ENCODE results near the gene CMC2.

GRCh38 chr16:80968386-80969113 is 38.1 kb downstream of the CMC2 start:
- TF ChIP-seq, protein P1, sequence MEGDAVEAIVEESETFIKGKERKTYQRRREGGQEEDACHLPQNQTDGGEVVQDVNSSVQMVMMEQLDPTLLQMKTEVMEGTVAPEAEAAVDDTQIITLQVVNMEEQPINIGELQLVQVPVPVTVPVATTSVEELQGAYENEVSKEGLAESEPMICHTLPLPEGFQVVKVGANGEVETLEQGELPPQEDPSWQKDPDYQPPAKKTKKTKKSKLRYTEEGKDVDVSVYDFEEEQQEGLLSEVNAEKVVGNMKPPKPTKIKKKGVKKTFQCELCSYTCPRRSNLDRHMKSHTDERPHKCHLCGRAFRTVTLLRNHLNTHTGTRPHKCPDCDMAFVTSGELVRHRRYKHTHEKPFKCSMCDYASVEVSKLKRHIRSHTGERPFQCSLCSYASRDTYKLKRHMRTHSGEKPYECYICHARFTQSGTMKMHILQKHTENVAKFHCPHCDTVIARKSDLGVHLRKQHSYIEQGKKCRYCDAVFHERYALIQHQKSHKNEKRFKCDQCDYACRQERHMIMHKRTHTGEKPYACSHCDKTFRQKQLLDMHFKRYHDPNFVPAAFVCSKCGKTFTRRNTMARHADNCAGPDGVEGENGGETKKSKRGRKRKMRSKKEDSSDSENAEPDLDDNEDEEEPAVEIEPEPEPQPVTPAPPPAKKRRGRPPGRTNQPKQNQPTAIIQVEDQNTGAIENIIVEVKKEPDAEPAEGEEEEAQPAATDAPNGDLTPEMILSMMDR (IDR thresholded peaks at IDR 0.05; ENCODE audit: poor library complexity, severe bottlenecking), result no peak
- TF ChIP-seq RAD21 (conservative IDR thresholded peaks at IDR 0.05) (no peak), POLR2AphosphoS5 (IDR thresholded peaks at IDR 0.05) (no peak)
